Mesenchymal stem cell (in vitro differentiated cells and primary cell): Measurements from ENCODE around the gene APOBEC3F.
"Not testable (repeated sequence)": the region's sequence is repeated elsewhere in the genome, so short reads cannot be mapped to it uniquely, and the experiment has no call there.

Experiments used
- DNase-seq: peaks from one replicate; pipeline ENCODE4 v3.0.0-alpha.2; 2013
- H2AFZ ChIP-seq: one replicate; pipeline ENCODE4 v1.6.1; 2013; ENCODE audit warnings: low read depth, mild to moderate bottlenecking, control low read depth, inconsistent platforms, low read length, moderate library complexity
- H2AK5ac ChIP-seq: 2 replicates; pipeline ENCODE4 v1.6.1; 2013; ENCODE audit warnings: low read length, moderate library complexity, mild to moderate bottlenecking, inconsistent platforms; ENCODE audit not compliant: severe bottlenecking
- H2BK120ac ChIP-seq: one replicate; pipeline ENCODE4 v1.6.1; 2013; ENCODE audit warnings: low read depth, mild to moderate bottlenecking, inconsistent platforms, low read length, moderate library complexity
- H2BK12ac ChIP-seq, 2 experiments: one replicate each; pipeline ENCODE4 v1.6.1; 2013; ENCODE audit warnings: inconsistent platforms in 2 of 2, low read length in 2 of 2, mild to moderate bottlenecking in 2 of 2, moderate library complexity in 2 of 2, control low read depth in 1 of 2
- H2BK15ac ChIP-seq: one replicate; pipeline ENCODE4 v1.6.1; 2013; ENCODE audit warnings: mild to moderate bottlenecking, low read depth, inconsistent platforms; ENCODE audit not compliant: poor library complexity, severe bottlenecking
- H2BK5ac ChIP-seq: 2 replicates; pipeline ENCODE4 v1.6.1; 2013; ENCODE audit warnings: low read depth, mild to moderate bottlenecking, low read length, control low read depth, inconsistent platforms; ENCODE audit not compliant: poor library complexity, severe bottlenecking
- H3K14ac ChIP-seq, 2 experiments: one replicate each; pipeline ENCODE4 v1.6.1; 2013; ENCODE audit warnings: inconsistent platforms in 2 of 2, low read length in 2 of 2, control low read depth in 1 of 2, mild to moderate bottlenecking in 1 of 2, moderate library complexity in 1 of 2
- H3K18ac ChIP-seq, 2 experiments: one replicate each; pipeline ENCODE4 v1.6.1; 2013; ENCODE audit warnings: inconsistent platforms in 2 of 2, low read length in 2 of 2, control low read depth in 1 of 2, low read depth in 1 of 2, mild to moderate bottlenecking in 1 of 2
- H3K23ac ChIP-seq, 2 experiments: one replicate each; pipeline ENCODE4 v1.6.1; 2013; ENCODE audit warnings: inconsistent platforms in 2 of 2, low read length in 2 of 2, mild to moderate bottlenecking in 2 of 2, moderate library complexity in 2 of 2, control low read depth in 1 of 2
- H3K27ac ChIP-seq: 2 replicates; pipeline ENCODE4 v1.5.1; 2013; ENCODE audit warnings: mild to moderate bottlenecking, moderate library complexity, low read length, control low read depth, inconsistent platforms; ENCODE audit not compliant: poor library complexity, severe bottlenecking
- H3K27me3 ChIP-seq, 2 experiments: 2 replicates each; pipeline versions ENCODE4 v1.6.1 to v1.7.0; 2013; ENCODE audit warnings: low read length in 2 of 2, mild to moderate bottlenecking in 2 of 2, moderate library complexity in 2 of 2, control low read depth in 1 of 2, inconsistent platforms in 1 of 2; ENCODE audit not compliant: control insufficient read depth in 1 of 2, insufficient read depth in 1 of 2
- H3K36me3 ChIP-seq, 2 experiments: 2 replicates each; pipeline versions ENCODE4 v1.6.1 to v1.7.0; 2013; ENCODE audit warnings: low read length in 2 of 2, control low read depth in 1 of 2, inconsistent platforms in 1 of 2, low read depth in 1 of 2, mild to moderate bottlenecking in 1 of 2; ENCODE audit not compliant: insufficient read depth in 2 of 2, control insufficient read depth in 1 of 2
- H3K4ac ChIP-seq, 2 experiments: one replicate each; pipeline ENCODE4 v1.6.1; 2013; ENCODE audit warnings: inconsistent platforms in 2 of 2, low read length in 2 of 2, mild to moderate bottlenecking in 2 of 2, moderate library complexity in 2 of 2, control low read depth in 1 of 2, low read depth in 1 of 2
- H3K4me1 ChIP-seq: 2 replicates; pipeline ENCODE4 v1.6.1; 2013; ENCODE audit warnings: low read depth, low read length, control low read depth; ENCODE audit not compliant: control insufficient read depth, insufficient read depth
- H3K4me2 ChIP-seq: 2 replicates; pipeline ENCODE4 v1.6.1; 2013; ENCODE audit warnings: low read length, mild to moderate bottlenecking, inconsistent platforms; ENCODE audit not compliant: poor library complexity, severe bottlenecking
- H3K4me3 ChIP-seq, 2 experiments: 2 replicates each; pipeline versions ENCODE4 v1.5.1 to v1.7.0; 2013; ENCODE audit warnings: low read length in 2 of 2, mild to moderate bottlenecking in 2 of 2, control low read depth in 1 of 2, low read depth in 1 of 2; ENCODE audit not compliant: insufficient read depth in 1 of 2
- H3K79me1 ChIP-seq: replicated peaks from 2 replicates; pipeline ENCODE4 v1.6.1; 2013; ENCODE audit warnings: mild to moderate bottlenecking, control low read depth, low read length, inconsistent platforms; ENCODE audit not compliant: poor library complexity, severe bottlenecking
- H3K9ac ChIP-seq: 2 replicates; pipeline ENCODE4 v1.7.0; 2013; ENCODE audit warnings: mild to moderate bottlenecking, low read length, moderate library complexity
- H3K9me3 ChIP-seq: 2 replicates; pipeline ENCODE4 v1.7.0; 2013; ENCODE audit warnings: mild to moderate bottlenecking, low read length; ENCODE audit not compliant: control insufficient read depth
- H4K8ac ChIP-seq: one replicate; pipeline ENCODE4 v1.6.1; 2013; ENCODE audit warnings: inconsistent platforms, mild to moderate bottlenecking, low read length, moderate library complexity
- H4K91ac ChIP-seq: one replicate; pipeline ENCODE4 v1.6.1; 2013; ENCODE audit warnings: mild to moderate bottlenecking, low read length, inconsistent platforms
- WGBS: methylation state at CpG from one replicate; pipeline ENCODE4 v1.1.7; 2013; ENCODE audit warnings: mixed read lengths; 5-methylcytosine and 5-hydroxymethylcytosine counted together

APOBEC3F gene

GRCh38 chr22:39055658-39056057, 15.0 kb downstream of the APOBEC3F start:
- Histone ChIP-seq H3K36me3 (no peaks in the 10 kb centered on the region), H3K79me1 (no peaks in the 10 kb centered on the region), H3K9ac (no peak overlapping the region), H2BK12ac (no peak overlapping the region), H3K9me3 (peaks cover 7% of the 10 kb centered on the region), H4K91ac (no peak overlapping the region), H3K27me3 (peaks cover 17 to 19% of the 10 kb centered on the region in 2 experiments), H3K27ac (no peak overlapping the region), H2BK5ac (no peak overlapping the region), H2BK120ac (no peak overlapping the region), H3K4me2 (no peak overlapping the region), H3K14ac (no peak overlapping the region), H3K4ac (no peak overlapping the region), H2BK15ac (no peak overlapping the region), H2AK5ac (no peak overlapping the region), H3K18ac (no peak overlapping the region), H4K8ac (no peak overlapping the region), H2AFZ (no peak overlapping the region), H3K4me1 (no peaks in the 10 kb centered on the region), H3K23ac (no peak overlapping the region), H3K4me3 (no peak overlapping the region)
- WGBS = 91% methylated on average over 11 of the region's 11 CpGs
- DNase-seq = no peak

- not testable (repeated sequence) for H3K14ac ChIP-seq, H4K8ac ChIP-seq, H3K4me2 ChIP-seq, H2BK120ac ChIP-seq, DNase-seq, H3K4me1 ChIP-seq, H2AFZ ChIP-seq, H3K36me3 ChIP-seq, H2BK15ac ChIP-seq, H3K4ac ChIP-seq, H2BK5ac ChIP-seq, H3K9me3 ChIP-seq, H3K79me1 ChIP-seq, H3K23ac ChIP-seq, H3K4me3 ChIP-seq, H3K18ac ChIP-seq, H3K27ac ChIP-seq, H2BK12ac ChIP-seq, H4K91ac ChIP-seq, H2AK5ac ChIP-seq, H3K9ac ChIP-seq
- WGBS = 81% methylated on average over 6 of the region's 6 CpGs
- peaks cover 24 to 30% of the 10 kb centered on the region in 2 experiments for H3K27me3 ChIP-seq
Observed at GRCh38 chr22:39061290-39061689, 20.6 kb downstream of the APOBEC3F start.

GRCh38 chr22:39061951-39062350, 21.3 kb downstream of the APOBEC3F start:
- not testable (repeated sequence) for H2BK15ac ChIP-seq, H3K4ac ChIP-seq, H2AFZ ChIP-seq, H3K79me1 ChIP-seq, H3K36me3 ChIP-seq, H2BK12ac ChIP-seq, H3K4me3 ChIP-seq, H3K27ac ChIP-seq, DNase-seq, H3K14ac ChIP-seq, H3K4me2 ChIP-seq, H4K91ac ChIP-seq, H2BK5ac ChIP-seq, H2BK120ac ChIP-seq, H2AK5ac ChIP-seq, H4K8ac ChIP-seq, H3K9me3 ChIP-seq, H3K4me1 ChIP-seq, H3K9ac ChIP-seq, H3K18ac ChIP-seq, H3K23ac ChIP-seq
- 74% methylated on average over 10 of the region's 10 CpGs for WGBS
- H3K27me3 ChIP-seq = peaks cover 24 to 30% of the 10 kb centered on the region in 2 experiments

- not testable (repeated sequence) for H3K9ac ChIP-seq, H3K18ac ChIP-seq, H3K4me3 ChIP-seq, H2BK12ac ChIP-seq, H3K4ac ChIP-seq, H2AFZ ChIP-seq, DNase-seq, H4K8ac ChIP-seq, H3K23ac ChIP-seq, H2BK120ac ChIP-seq, H3K9me3 ChIP-seq, H3K14ac ChIP-seq, H2BK5ac ChIP-seq, H2AK5ac ChIP-seq, H4K91ac ChIP-seq, H3K4me1 ChIP-seq, H2BK15ac ChIP-seq, H3K36me3 ChIP-seq, H3K4me2 ChIP-seq, H3K79me1 ChIP-seq, H3K27ac ChIP-seq
- 91% methylated on average over 8 of the region's 8 CpGs for WGBS
- peaks cover 24 to 40% of the 10 kb centered on the region in 2 experiments for H3K27me3 ChIP-seq
Observed at GRCh38 chr22:39063904-39064303, 23.2 kb downstream of the APOBEC3F start.
